Measurements from ENCODE around the gene TUBA4B. TPM values are rescaled to one million over a fixed set of nuclear protein-coding genes. Genes with fewer than 3 reads are reported as not detected.

Gene TUBA4B
- total RNA-seq, 4 donors from 2014 or later = not detected

DNA sequence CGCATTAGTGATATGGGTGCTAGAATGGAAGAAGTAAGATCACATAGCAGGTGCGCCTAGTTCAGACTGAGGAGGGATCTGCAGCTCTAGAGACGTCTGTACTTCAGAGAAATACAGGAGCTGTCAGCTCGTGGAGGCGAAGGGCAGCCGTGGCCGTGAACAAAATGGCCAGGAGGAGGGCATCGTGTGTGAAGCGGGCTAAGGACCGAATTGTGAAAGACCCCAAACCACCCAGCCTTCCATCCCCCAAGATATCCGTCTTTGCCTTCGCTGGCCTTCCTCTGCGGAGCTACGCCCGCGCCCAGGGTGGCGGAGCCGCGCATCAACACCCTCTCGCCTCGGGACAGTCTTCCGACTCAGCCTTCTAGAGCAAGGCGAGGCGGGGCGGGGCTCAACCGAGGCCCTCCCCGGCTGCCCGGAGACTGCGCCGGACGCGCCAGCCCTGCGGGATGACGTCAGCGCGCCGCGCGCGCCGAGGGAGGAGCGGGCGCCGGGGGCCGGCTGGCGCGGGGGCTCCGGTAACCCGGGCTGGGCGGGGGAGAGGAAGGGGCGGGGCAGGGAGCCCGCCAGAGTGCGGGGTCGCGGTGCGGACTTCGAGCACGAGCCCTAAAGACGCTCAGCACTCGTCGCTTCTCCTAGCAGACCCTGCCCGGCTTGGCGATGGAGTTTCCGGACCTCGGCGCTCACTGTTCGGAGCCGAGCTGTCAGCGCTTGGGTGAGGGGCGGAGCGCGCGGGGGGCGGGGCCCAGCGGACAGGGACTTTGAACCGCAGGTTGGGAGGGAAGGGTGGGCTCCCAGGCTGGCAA is 46.5 kb upstream of the TUBA4B start, which contains the start of gene ZFAND2B:
TSS of gene ZFAND2B (plus strand) at position 455 of the 806 bp plus-strand sequence. CDS start at position 661, 206 bp downstream.
- Histone ChIP-seq H3K4me1 (peaks cover 7 to 21% (median 20%) of the 10 kb centered on the region in 4 donors), H3K9me3 (no peaks in the 10 kb centered on the region), H3K27ac (peak within 1 kb of the TSS; percentile 93 to 99 (median 96)), H3K27me3 (no peaks in the 10 kb centered on the region), H3K36me3 (no peaks in the 10 kb centered on the region), H3K4me3 (peak within 1 kb of the TSS; percentile 61 to 76 (median 71))
- TF ChIP-seq POLR2A (IDR thresholded peaks at IDR 0.05) (peak; percentile 98), EP300 (IDR thresholded peaks at IDR 0.05; ENCODE audit: low read depth) (no peak), POLR2AphosphoS5 (IDR thresholded peaks at IDR 0.05) (peak; percentile 98 to 99 (median 99))
- TF ChIP-seq, protein P1, sequence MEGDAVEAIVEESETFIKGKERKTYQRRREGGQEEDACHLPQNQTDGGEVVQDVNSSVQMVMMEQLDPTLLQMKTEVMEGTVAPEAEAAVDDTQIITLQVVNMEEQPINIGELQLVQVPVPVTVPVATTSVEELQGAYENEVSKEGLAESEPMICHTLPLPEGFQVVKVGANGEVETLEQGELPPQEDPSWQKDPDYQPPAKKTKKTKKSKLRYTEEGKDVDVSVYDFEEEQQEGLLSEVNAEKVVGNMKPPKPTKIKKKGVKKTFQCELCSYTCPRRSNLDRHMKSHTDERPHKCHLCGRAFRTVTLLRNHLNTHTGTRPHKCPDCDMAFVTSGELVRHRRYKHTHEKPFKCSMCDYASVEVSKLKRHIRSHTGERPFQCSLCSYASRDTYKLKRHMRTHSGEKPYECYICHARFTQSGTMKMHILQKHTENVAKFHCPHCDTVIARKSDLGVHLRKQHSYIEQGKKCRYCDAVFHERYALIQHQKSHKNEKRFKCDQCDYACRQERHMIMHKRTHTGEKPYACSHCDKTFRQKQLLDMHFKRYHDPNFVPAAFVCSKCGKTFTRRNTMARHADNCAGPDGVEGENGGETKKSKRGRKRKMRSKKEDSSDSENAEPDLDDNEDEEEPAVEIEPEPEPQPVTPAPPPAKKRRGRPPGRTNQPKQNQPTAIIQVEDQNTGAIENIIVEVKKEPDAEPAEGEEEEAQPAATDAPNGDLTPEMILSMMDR (IDR thresholded peaks at IDR 0.05) = peak in 3 of 5 experiments; percentile 9 to 66 (median 61)
- in situ Hi-C loops (cut with MboI; ENCODE audit: low pct_ligation_motif_present in 1 of 4, low pct_unique_long_range_greater_than_20kb in 1 of 4, low sequenced_read_pairs in 3 of 4) (loop anchor here in 1 of 4 donors (5.0 kb wide), 1 partner anchor 34 kb away; the partner anchor contains the start of gene SLC23A3), intact Hi-C loops (cut with DNase I; ENCODE audit: low total_unique reads) (no loop called here)
- 0% methylated on average over 2 to 49 of the region's 76 CpGs for WGBS, 2 donors (ENCODE audit: low coverage in 1 of 2)
- DNase-seq = peak; percentile 97

DNA sequence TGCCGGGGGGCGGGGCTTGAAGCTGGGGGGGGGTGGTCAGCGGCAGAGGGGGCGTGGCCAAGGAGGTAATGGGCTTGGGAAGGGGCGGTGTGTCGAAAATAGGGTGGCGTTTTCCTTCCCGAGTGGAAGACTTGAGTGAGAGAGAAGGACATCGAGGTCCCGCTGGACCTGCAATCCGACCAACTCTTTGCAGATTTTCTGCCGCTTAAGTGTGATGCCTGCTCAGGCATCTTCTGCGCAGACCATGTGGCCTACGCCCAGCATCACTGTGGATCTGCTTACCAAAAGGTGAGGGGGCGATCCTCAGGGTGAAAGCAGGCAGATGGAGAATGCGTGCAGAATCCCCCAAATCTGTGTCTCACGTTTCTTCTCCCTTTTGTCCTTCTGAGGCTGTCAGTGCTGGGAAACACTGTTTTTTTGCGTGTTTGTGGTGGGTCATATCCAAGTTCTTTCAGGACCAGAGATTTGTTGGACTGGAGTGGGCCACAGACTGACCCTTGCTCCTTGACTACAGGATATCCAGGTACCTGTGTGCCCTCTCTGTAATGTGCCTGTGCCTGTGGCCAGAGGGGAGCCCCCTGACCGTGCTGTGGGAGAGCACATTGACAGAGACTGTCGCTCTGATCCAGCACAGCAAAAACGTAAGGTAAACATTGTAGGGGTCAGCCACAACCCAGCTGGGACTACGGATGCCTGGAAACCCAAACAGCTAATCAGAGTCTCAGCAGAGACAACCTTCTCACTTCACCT is 45.7 kb upstream of the TUBA4B start:
- Histone ChIP-seq H3K4me1 (peaks cover 7 to 21% (median 20%) of the 10 kb centered on the region in 4 donors), H3K27me3 (no peaks in the 10 kb centered on the region), H3K9me3 (no peaks in the 10 kb centered on the region), H3K36me3 (no peaks in the 10 kb centered on the region), H3K4me3 (peak overlapping the region; percentile 61 to 76 (median 71)), H3K27ac (peak overlapping the region; percentile 93 to 99 (median 96))
- no peak for DNase-seq
- intact Hi-C loops (cut with DNase I; ENCODE audit: low total_unique reads) = no loop called here
- in situ Hi-C loops (cut with MboI; ENCODE audit: low pct_ligation_motif_present in 1 of 4, low pct_unique_long_range_greater_than_20kb in 1 of 4, low sequenced_read_pairs in 3 of 4) = loop anchor here in 1 of 4 donors (5.0 kb wide), 1 partner anchor 35 kb away; the partner anchor contains the start of gene SLC23A3
- 19% methylated on average over 18 of the region's 22 CpGs; no CpG with 5 or more reads in 1 of the 2 donors for WGBS, 2 donors (ENCODE audit: low coverage in 1 of 2)
- TF ChIP-seq POLR2AphosphoS5 (IDR thresholded peaks at IDR 0.05) (no peak), EP300 (IDR thresholded peaks at IDR 0.05; ENCODE audit: low read depth) (no peak), POLR2A (IDR thresholded peaks at IDR 0.05) (no peak)
- TF ChIP-seq, protein P1 (IDR thresholded peaks at IDR 0.05) = no peak

DNA sequence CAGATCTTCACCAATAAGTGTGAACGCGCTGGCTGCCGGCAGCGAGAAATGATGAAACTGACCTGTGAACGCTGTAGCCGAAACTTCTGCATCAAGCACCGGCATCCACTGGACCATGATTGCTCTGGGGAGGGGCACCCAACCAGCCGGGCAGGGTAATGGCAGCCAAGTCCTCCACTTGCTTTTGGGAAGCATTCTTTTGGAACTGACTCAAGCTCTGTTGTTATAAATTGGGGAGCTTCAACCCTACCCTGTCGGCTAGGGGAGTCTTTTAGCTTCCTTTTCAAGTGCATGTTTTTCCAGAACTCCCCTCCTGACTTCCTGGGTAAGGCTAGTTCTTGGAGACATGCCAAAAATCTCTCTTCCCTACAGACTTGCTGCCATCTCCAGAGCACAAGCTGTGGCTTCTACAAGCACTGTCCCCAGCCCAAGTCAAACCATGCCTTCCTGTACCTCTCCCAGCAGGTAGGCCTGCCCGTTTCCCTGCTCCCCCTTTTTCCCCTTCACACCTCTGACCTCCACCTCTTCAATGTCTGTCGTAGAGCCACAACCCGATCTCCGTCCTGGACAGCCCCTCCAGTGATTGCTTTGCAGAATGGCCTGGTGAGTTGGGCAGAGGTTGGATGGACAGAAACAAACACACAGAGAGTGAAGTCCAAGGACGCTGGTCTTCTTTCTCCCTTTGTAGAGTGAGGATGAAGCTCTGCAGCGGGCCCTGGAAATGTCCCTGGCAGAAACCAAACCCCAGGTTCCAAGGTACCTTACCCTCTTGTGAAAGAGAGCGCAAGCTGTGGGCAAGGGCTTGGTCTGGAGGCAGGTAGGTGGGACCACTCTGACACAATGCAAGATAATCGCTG is 44.9 kb upstream of the TUBA4B start:
- in situ Hi-C loops (cut with MboI; ENCODE audit: low pct_ligation_motif_present in 1 of 4, low pct_unique_long_range_greater_than_20kb in 1 of 4, low sequenced_read_pairs in 3 of 4) = loop anchor here in 1 of 4 donors (5.0 kb wide), 1 partner anchor 36 kb away; the partner anchor contains the start of gene SLC23A3
- Histone ChIP-seq H3K4me1 (peaks cover 7 to 21% (median 20%) of the 10 kb centered on the region in 4 donors), H3K27me3 (no peaks in the 10 kb centered on the region), H3K4me3 (peak overlapping the region in 1 of 4 donors; percentile 73), H3K9me3 (no peaks in the 10 kb centered on the region), H3K36me3 (no peaks in the 10 kb centered on the region), H3K27ac (peak overlapping the region; percentile 93 to 99 (median 96))
- WGBS, 2 donors (ENCODE audit: low coverage in 1 of 2) = 62 to 73% methylated on average over 3 to 17 of the region's 17 CpGs
- DNase-seq = no peak
- intact Hi-C loops (cut with DNase I; ENCODE audit: low total_unique reads) = no loop called here
- TF ChIP-seq EP300 (IDR thresholded peaks at IDR 0.05; ENCODE audit: low read depth) (no peak), POLR2A (IDR thresholded peaks at IDR 0.05) (no peak), POLR2AphosphoS5 (IDR thresholded peaks at IDR 0.05) (no peak)
- TF ChIP-seq, protein P1 (IDR thresholded peaks at IDR 0.05) = no peak
